ENCODE results near the gene UBE2G2. TPM values are rescaled to one million over a fixed set of nuclear protein-coding genes. Genes with fewer than 3 reads are reported as not detected.

UBE2G2 gene
- total RNA-seq, 1 experiment from 2014 or later: 121 TPM

GRCh38 chr21:44820851-44821250, 19.2 kb upstream of the UBE2G2 start:
- Mint-ChIP-seq H3K4me1 (peaks cover 3 to 5% of the 10 kb centered on the region in 2 experiments; a peak in 2 of 4 replicates), H3K4me3 (no peak overlapping the region), H3K36me3 (ENCODE audit: insufficient read depth in 1 of 3, low read depth in 3 of 3) (peaks cover 15 to 33% (median 19%) of the 10 kb centered on the region in 3 experiments), H3K27me3 (ENCODE audit: low read depth) (peaks cover 32% of the 10 kb centered on the region), H3K27ac (no peak overlapping the region), H3K9me3 (peaks cover 46 to 52% of the 10 kb centered on the region in 2 experiments)
- Histone ChIP-seq H2BK12ac (ENCODE audit: insufficient read length, low read depth, low read length) (no peak overlapping the region), H4K8ac (replicated peaks; ENCODE audit: insufficient read length, low read depth, low read length) (no peak overlapping the region), H2BK120ac (ENCODE audit: low read depth, low read length, poor library complexity, severe bottlenecking) (no peak overlapping the region), H3K14ac (ENCODE audit: insufficient read depth, low read length) (no peak overlapping the region), H3K9me3 (ENCODE audit: control insufficient read depth, low read depth, low read length) (peaks cover 25% of the 10 kb centered on the region), H2AFZ (ENCODE audit: low read length) (no peak overlapping the region), H3K56ac (ENCODE audit: insufficient read length, low read depth, low read length) (no peak overlapping the region), H2AK5ac (ENCODE audit: insufficient read length, low read length) (no peak overlapping the region), H3K4me2 (ENCODE audit: insufficient read depth, insufficient read length, low read length) (no peak overlapping the region), H3K18ac (ENCODE audit: insufficient read length, low read depth, low read length) (no peak overlapping the region), H2BK5ac (ENCODE audit: insufficient read length, low read length) (no peak overlapping the region), H3K79me1 (ENCODE audit: insufficient read depth, low read depth, low read length, poor library complexity, severe bottlenecking) (no peaks in the 10 kb centered on the region), H4K5ac (ENCODE audit: insufficient read length, low read depth, low read length) (no peak overlapping the region), H2BK15ac (ENCODE audit: low read depth, low read length) (no peak overlapping the region), H3K79me2 (ENCODE audit: insufficient read depth, low read length) (no peaks in the 10 kb centered on the region; the same call in 1 of the 2 replicates), H3K23me2 (ENCODE audit: insufficient read length, low read depth, low read length, poor library complexity, severe bottlenecking) (peaks cover 8% of the 10 kb centered on the region), H4K91ac (ENCODE audit: insufficient read length, low read depth, low read length) (no peak overlapping the region), H3K27me3 (ENCODE audit: insufficient read depth, low read length) (no peaks in the 10 kb centered on the region; the same call in 1 of the 2 replicates), H3K9ac (ENCODE audit: extremely low read depth, insufficient read length, low read length) (no peak overlapping the region), H3K23ac (ENCODE audit: insufficient read length, low read depth, low read length) (no peak overlapping the region), H3T11ph (ENCODE audit: low read length) (no peak overlapping the region), H3K4me1 (ENCODE audit: insufficient read depth, low read length) (no peaks in the 10 kb centered on the region), H2BK20ac (ENCODE audit: low read depth, low read length, poor library complexity, severe bottlenecking) (no peak overlapping the region), H3K27ac (ENCODE audit: insufficient read length, low read depth, low read length) (no peak overlapping the region), H4K20me1 (ENCODE audit: control insufficient read depth, insufficient read depth, insufficient read length) (no peaks in the 10 kb centered on the region), H3K4ac (ENCODE audit: low read depth, low read length) (no peak overlapping the region)
- DNase-seq: no peak
- WGBS (ENCODE audit: extremely low coverage, insufficient read length, low lambda C conversion rate): no CpG with 5 or more reads among the region's 3 CpGs
- TF ChIP-seq CTCF (conservative IDR thresholded peaks at IDR 0.05): no peak

Measured in H9 (cell line).